Stimulated activated CD4-positive, alpha-beta T cell treated with anti-CD3 and anti-CD28 coated beads, Interleukin-1b, Interleukin-23, amount 100 ng/mL, for 4 hours (primary cell): ENCODE results near the gene CXCL8.
"Not testable (repeated sequence)": the region's sequence is repeated elsewhere in the genome, so short reads cannot be mapped to it uniquely, and the experiment has no call there.

Experiments
- DNase-seq, 2 donors: peaks; one replicate each; pipeline ENCODE4 v3.0.0-alpha.2; 2020; ENCODE audit warnings: low read depth in 2 of 2

Gene CXCL8

GRCh38 chr4:73740353-73740778, at the start of gene CXCL8:
Gene CXCL8 (plus strand): TSS chr4:73740569. CDS start chr4:73740659, 90 bp downstream.
- DNase-seq: no peak

GRCh38 chr4:73691201-73691600, 49.2 kb upstream of the CXCL8 start:
- DNase-seq: not testable (repeated sequence)

- no peak for DNase-seq
Observed at GRCh38 chr4:73691759-73692158, 48.6 kb upstream of the CXCL8 start.

- DNase-seq: no peak
Observed at GRCh38 chr4:73692254-73692653, 48.1 kb upstream of the CXCL8 start.

GRCh38 chr4:73692701-73693100, 47.7 kb upstream of the CXCL8 start:
- no peak for DNase-seq

GRCh38 chr4:73693811-73694210, 46.6 kb upstream of the CXCL8 start:
- no peak for DNase-seq

- DNase-seq: no peak
Observed at GRCh38 chr4:73698217-73698616, 42.2 kb upstream of the CXCL8 start.

GRCh38 chr4:73701116-73701515, 39.3 kb upstream of the CXCL8 start:
- no peak for DNase-seq

GRCh38 chr4:73702796-73703287, 37.5 kb upstream of the CXCL8 start:
- DNase-seq: no peak

GRCh38 chr4:73703320-73703719, 37.0 kb upstream of the CXCL8 start:
- no peak for DNase-seq

GRCh38 chr4:73704314-73705055, 35.9 kb upstream of the CXCL8 start:
- no peak for DNase-seq

- no peak for DNase-seq
Observed at GRCh38 chr4:73705056-73705432, 35.3 kb upstream of the CXCL8 start.

- DNase-seq: no peak
Observed at GRCh38 chr4:73705721-73706120, 34.6 kb upstream of the CXCL8 start.

- DNase-seq: no peak
Observed at GRCh38 chr4:73706811-73707210, 33.6 kb upstream of the CXCL8 start.

- no peak for DNase-seq
Observed at GRCh38 chr4:73707269-73707875, 33.0 kb upstream of the CXCL8 start.

- no peak for DNase-seq
Observed at GRCh38 chr4:73707918-73708577, 32.3 kb upstream of the CXCL8 start.

- DNase-seq: no peak
Observed at GRCh38 chr4:73709451-73710033, 30.8 kb upstream of the CXCL8 start.

GRCh38 chr4:73710094-73710493, 30.3 kb upstream of the CXCL8 start:
- no peak for DNase-seq

- DNase-seq: no peak
Observed at GRCh38 chr4:73711989-73712388, 28.4 kb upstream of the CXCL8 start.

- no peak for DNase-seq
Observed at GRCh38 chr4:73713650-73714049, 26.7 kb upstream of the CXCL8 start.

- DNase-seq: no peak
Observed at GRCh38 chr4:73714647-73715046, 25.7 kb upstream of the CXCL8 start.

- no peak for DNase-seq
Observed at GRCh38 chr4:73715659-73716058, 24.7 kb upstream of the CXCL8 start.
